NCI-H1694 (cell line): ENCODE measurements around the gene GPR156.
"Not testable (repeated sequence)": the region's sequence is repeated elsewhere in the genome, so short reads cannot be mapped to it uniquely, and the experiment has no call there.

Experiments
- DNase-seq: peaks from one replicate; lab custom pipeline; 2025; lab: John Stamatoyannopoulos, UW

GPR156 gene

DNA sequence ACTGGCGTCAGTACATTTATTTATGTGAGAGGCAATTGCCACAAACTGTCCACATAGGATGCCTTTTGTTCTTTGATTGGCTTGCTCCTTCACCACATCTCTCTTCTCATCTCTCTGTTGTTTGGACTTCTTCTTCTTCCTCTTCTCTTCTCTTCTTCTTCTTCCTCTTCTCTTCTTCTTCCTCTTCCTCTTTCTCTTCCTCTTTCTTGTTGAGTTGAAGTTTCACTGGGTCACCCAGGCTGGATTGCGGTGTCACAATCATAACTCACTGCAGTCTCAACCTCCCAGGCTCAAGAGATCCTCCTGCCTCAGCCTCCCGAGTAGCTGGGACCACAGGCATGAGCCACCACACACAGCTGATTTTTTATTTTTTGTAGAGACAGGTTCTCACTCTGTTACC is 123.1 kb downstream of the GPR156 start:
- DNase-seq, result no peak

DNA sequence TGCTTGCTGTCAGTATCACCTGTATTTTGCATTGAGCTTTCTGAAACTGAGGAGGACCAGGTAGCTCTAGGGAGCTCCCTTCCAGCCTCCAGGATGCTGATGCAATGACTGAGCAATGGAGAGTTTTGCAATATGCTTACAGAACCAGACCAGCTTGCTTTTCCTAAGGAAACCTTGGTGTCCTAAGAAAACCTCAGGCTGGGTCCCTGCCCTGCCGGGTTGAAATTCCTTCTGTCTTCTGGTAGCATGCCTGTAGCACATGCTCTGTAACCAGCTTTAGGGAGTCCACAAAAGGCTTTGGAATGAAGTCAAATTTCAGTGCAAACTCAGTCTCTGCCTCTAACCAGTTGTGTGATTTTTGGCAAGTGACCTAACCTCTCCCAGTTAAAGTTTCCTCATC is 125.0 kb downstream of the GPR156 start:
- no peak for DNase-seq

DNA sequence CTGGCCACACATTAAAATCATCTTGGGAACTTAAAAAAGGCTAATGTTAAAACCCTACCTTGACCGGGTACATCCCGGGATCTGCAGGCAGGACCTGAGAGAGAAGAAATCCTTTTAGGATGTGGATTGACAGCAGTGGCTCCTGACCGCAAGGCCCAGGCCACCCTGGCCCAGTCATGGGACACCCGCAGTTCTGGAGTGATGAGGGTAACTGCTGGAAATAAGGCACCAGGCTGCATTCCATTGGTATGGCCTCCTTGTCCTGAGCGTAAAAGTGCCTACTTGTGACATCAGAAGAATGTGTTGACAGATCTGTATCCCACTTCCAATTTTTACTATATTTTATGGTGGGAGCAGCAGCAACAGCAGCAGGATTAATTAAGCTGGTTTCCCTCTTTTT is 127.3 kb downstream of the GPR156 start:
- DNase-seq, result no peak

DNA sequence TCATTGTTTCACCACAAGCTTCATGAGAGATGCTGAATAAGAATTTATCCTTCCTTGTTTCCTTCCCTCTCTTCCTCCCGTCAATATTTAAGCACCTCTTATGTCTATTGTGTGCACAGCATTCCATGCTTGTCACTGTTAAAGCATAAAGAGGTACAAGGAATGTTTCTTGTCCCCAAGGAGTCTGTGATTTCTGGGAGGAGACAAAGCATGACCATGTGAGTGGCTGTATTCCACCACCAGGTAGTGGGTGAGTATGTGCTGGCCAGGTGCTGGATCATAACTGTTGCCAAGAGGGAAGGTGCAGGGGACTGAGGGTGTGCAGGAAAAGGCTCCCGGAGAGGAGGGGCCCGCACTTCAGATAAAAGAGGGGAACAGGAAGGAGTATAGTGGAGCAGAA is 127.9 kb downstream of the GPR156 start:
- DNase-seq, result no peak

DNA sequence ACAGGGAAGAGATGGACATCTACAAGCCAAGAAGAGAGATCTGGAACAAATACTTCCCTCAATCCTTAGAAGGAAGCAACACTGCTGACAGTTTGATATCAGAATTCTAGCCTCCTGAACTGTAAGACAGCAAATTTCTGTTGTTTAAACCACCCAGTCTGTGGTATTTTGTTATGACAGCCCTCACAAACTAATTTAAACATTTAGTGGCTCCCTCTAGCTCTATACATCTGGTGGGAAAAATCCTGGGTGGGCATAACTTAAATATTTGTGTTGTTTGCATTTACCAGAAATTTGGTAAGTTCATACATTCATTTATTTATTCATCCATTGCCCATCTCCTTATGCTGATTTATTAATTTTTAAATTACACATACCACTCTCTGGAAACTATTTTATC is 128.3 kb downstream of the GPR156 start:
- DNase-seq, result no peak

DNA sequence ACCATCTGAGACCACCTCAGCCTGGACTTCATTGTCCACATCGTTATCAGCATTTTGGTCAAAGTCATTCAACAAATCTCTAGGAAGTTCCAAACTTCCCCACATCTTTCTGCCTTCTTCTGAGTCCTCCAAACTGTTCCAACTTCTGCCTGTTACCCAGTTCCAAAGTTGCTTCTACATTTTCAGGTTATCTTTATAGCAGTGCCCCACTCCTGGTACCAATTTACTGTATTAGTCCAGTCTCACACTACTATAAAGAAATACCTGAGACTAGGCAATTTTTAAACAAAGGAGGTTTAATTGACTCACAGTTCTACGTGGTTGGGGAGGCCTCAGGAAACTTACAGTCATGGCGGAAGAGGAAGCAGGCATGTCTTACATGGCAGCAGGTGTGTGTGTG is 129.3 kb downstream of the GPR156 start:
- DNase-seq, result not testable (repeated sequence)

DNA sequence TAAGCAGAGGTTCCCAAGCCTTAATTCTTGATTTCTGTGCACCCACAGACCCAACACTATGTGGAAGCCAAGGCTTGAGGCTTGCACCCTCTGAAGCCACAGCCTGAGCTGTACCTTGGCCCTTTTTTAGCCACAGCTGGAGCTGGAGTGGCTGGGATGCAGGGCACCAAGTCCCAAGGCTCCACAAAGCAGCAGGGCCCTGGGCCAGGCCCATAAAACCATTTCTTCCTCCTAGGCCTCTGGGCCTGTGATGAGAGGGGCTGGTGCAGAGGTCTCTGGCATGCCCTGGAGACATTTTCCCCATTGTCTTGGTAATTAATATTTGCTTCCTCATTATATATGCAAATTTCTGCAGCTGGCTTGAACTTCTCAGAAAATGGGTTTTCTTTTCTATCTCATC is 129.9 kb downstream of the GPR156 start:
- DNase-seq, result no peak

DNA sequence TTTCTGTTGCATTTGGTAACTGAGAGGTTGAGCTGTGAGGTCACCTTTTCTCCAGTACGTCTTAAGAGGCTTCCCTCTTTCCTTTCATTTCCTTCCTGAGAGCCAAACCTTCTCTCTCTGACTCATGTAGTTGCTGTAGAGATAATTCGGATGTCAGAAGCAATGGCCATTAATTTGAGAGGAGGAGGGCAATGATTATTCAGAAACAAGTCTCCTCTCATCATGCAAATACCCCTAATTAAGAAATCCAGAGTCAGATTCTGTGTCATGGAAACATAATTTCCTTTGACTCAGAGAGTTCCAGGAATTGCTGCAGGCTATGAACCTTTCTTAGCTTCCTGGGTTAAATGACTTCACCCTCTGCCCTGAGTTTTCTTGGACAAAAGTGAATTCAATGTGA is 131.7 kb downstream of the GPR156 start:
- no peak for DNase-seq

- no peak for DNase-seq
Measured at GRCh38 chr3:120151791-120152190, 133.2 kb downstream of the GPR156 start.

DNA sequence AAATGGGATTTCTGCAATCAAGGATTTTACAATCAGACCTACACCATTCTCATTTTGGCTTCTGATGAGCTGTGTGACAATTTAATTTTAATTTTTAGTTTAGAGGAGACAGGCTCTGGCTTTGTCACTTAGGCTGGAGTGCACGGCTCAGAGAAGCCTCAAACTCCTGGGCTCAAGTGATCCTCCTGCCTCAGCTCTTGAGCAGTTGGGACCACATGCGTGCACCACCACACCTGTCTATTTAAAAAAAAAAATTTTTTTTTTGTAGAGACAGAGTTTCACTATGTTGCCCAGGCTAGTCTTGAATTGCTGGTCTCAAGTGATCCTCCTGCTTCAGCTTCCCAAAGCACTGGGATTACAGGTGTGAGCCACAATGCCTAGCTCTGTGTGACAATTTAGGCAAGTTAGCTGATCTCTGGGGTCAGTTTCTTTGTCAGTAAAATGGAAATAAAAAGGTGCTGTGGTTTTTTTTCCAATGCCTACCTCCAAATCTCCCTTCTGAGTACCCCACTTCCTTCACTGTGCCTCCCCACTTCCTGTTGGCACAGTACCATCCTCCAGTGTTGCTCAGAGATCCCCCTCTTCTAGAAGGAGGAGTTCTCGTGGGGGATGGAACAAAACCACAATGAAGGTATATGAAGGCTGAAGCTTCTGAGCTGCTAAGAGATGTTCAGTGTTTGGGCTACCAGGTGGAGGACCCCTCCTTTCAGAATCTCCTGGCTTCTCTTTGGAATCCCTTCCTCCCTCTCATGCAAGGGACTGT is 136.7 kb downstream of the GPR156 start:
- no peak for DNase-seq

DNA sequence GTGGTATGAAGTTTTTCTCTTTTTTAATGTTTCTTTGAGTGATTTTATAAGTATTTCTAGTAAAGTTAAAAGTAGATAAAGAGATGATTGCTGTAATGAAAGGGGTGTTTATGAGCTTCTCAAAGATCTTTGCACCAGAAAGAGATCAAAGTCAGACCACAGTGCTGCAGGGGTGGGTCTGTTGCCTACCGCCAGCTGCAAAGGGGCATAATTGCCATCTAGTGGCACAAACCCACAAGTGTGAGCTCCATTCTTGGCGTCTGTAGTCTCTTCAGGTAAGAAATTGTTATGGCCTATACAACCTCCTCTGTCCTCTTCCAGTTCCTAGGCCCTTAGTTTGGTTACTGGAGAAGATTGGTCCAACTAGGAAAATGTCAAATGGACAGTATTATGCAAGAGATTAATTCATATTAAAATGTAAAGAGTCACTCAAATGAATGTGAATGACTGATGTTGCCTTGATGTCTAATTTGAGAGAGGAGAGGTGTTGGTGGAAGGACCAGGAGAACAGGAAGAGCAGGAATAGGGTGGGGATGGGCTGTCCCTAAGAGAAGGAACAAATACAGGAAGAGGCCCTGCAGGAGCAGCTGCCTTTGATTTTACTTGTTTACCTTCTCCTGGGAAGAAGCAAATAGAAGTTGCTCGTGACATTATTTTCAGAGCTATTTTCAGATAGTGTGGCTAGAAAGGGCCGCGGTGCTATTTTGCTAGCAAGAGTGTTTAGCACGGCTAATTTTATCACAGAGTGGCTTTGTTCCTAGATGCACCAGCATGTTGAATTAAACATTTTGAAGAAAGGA is 137.8 kb downstream of the GPR156 start:
- DNase-seq, result peak; percentile 16

DNA sequence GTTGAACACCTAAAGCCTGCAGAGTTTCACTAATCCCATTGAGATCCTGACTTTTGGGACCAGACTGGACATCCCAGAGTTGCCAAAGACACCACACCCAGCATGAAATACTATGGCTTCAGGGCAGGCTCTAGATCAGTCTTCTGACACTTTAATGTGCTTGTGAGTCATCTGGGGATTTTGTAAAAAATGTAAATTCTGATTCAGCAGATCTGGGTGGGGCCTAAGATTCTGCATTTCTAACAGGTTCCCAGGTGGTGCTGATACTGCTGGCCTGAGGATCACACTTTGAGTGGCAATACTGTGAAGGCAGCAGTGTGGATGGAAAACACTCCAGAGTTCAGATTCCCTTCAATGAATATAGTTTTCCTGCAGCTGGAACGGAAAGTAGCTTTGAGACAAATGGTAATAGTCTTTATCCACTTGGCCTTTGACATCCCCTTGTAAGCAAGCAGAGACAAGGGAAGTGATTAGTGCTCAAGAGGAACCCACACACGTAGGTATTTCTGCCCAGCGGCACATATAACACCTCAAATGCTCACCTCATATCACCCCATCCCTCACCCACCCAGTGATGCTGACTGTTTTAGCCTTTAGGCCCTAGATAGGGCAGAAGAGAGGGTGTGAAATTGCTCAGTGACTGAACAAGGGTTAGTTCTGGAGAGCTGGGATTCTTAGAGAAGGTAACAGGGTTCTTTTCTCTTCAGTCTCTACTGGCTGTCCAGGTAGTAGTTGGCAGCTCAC is 139.3 kb downstream of the GPR156 start:
- no peak for DNase-seq

- no peak for DNase-seq
Measured at GRCh38 chr3:120144267-120144666, 140.8 kb downstream of the GPR156 start.

DNA sequence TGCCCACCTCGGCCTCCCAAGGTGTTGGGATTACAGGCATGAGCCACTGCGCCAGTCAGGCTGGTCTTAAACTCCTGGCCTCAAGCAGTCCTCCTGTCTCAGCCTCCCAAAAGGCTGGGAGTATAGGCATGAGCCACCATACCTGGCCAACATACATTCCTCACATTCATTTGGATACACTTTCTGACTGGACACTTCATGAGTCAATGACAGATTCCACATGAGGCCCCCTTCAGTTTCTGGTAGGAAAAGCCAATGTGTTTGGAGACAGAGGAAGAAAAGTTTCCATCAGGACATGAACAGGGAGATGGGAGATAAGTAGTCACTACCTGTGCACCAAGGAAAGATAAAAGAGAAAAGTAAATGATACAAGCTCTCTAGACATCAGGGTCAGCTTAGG is 141.3 kb downstream of the GPR156 start:
- no peak for DNase-seq

DNA sequence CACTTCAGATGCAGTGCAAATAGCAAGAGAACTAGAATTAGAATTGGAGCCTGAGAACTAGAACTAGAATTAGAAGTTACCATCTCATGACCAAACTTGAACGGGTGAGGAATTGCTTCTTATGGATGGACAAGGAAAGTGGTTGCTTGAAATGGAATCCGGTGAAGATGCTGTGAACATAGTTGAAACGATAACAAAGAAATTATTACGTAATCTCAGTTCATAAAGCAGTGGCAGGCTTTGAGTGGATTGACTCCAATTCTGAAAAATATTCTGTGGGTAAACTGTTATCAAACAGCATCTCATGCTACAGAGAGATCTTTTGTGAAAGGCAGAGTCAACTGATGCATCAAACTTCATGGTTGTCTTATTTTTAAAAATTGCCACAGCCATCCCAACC is 142.8 kb downstream of the GPR156 start:
- no peak for DNase-seq

DNA sequence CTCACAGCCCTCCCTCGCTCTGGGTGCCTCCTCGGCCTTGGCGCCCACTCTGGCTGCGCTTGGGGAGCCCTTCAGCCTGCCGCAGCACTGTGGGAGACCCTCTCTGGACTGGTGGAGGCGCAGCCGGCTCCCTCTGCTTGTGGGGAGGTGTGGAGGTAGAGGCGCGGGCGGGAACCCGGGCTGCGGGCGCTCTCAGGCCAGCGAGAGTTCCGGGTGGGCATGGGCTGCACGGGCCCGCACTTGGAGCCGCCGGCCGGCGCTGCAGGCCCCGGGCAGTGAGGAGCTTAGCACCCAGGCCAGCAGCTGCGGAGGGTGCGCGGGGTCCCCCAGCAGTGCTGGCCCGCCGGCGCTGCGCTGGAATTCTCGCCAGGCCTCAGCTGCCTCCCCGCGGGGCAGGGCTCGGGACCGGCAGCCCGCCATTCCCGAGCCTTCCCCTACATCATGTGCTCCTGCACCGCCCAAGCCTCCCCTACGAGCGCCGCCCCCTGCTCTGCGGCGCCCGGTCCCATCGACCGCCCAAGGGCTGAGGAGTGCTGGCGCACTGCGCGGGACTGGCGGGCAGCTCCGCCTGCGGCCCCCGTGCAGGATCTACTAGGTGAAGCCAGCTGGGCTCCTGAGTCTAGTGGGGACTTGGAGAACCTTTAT is 144.8 kb downstream of the GPR156 start:
- DNase-seq, result no peak

DNA sequence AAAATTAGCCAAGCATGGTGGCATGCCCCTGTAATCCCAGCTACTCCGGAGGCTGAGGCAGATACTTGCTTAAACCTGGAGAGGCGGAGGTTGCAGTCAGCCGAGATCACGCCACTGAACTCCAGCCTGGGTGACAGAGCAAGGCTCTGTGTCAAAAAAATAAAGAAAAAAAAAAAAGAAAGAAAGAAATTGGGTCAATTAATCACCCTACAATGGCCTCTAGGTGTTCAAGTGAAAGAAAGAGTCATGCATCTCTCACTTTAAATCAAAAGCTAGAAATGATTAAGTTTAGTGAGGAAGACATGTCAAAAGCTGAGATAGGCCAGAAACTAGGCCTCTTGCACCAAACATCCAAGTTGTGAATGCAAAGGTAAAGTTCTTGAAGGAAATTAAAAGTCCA is 145.9 kb downstream of the GPR156 start:
- no peak for DNase-seq

DNA sequence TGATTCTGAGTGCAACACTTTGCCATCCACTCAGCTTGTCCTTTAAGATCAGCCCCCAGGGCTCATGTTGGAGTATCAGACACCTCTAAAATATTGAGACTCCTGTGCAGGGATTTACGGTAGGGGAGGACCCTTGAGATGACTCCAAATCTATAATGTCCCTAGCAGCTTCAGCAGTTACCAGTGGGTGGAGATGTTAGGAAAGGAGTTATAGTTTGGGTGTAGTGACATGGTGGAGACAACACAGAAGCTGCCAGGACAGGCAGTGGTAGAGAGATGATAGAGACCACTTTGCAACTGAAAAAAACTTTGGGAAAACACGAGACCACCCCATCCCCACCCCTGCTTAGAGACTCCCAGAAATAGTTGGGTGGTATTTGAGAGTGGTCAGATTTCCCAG is 147.5 kb downstream of the GPR156 start:
- no peak for DNase-seq

DNA sequence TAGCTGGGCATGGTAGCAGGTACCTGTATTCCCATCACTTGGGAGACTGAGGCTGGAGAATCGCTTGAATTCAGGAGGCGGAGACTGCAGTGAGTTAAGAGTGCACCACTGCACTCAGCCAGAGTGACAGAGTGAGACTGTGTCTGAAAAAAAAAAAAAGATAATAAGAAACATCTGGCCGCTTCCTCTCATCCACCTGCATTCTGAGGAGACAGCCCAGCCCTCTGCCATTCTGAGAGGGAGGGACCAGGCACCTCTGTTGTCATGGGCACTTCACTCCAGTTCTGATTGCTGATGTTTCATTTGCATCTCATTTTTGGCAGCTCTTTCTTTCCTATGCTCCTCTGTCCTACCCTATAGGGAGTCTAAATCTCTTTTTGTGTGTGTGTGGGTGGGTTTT is 154.4 kb downstream of the GPR156 start:
- DNase-seq, result no peak

DNA sequence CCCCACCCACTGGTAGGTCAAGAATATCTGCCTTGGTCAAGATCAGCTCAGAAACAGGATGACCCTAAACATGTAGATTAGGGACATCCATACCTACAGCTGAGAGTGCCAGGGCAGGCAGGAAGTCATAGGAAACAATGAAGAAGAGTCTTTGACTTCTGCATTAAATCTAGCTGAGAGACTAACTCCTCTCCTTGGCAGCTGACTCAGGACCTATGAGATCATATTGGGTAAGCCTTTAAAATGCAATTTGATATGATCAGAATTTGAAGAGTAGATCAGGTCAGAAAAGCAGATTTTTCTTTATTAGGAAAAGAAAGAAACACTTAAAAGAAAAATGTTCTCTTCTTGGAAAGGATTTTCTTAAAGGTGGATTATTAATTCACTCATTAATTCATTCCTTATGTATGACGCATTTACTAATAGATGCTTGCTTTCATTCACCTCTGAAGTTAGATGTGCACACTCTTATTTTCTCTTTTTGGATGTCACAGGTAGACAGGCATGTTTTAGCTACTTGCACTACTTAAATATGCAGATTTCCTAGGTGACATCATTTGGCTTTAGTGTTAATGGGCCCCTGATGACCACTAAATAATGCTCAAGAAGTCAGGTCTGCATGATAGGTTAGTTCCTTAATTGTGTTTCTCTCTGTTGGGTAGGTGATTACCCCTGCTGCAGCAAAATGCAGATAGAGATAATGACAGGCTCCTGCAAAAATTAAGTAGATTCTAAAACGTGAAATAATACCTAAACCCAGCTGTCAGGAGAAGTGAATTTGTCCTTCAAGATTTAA is 155.1 kb downstream of the GPR156 start:
- no peak for DNase-seq

DNA sequence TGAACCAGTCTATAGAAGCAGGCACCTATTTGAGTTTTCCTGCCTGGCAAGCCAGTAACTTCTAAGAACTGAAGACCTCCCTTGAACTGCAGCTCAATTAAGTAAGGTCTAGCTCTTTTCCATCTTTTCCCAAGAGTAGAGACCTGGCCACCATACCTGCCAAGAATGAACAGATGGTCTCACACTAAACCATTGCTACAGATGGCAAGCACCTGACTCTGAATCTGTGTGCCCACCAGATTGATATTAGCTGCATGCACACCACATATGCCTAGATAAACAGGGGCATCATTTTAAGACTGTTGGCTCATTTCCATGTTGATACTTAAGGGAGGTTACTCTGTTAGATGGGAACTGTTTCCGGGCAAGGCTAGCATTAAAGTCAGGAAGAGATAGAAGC is 156.0 kb downstream of the GPR156 start:
- DNase-seq, result peak; percentile 83

- no peak for DNase-seq
Measured at GRCh38 chr3:120125992-120126391, 159.0 kb downstream of the GPR156 start.
